Putamen (tissue), 1 donor: Measurements from ENCODE around the gene CNPY2.
"Not testable (repeated sequence)": the region's sequence is repeated elsewhere in the genome, so short reads cannot be mapped to it uniquely, and the experiment has no call there.

Experiments used
- DNase-seq: peaks from one replicate; pipeline ENCODE4 v3.0.0-alpha.2; 2016; ENCODE audit warnings: low spot score

Gene CNPY2

DNA sequence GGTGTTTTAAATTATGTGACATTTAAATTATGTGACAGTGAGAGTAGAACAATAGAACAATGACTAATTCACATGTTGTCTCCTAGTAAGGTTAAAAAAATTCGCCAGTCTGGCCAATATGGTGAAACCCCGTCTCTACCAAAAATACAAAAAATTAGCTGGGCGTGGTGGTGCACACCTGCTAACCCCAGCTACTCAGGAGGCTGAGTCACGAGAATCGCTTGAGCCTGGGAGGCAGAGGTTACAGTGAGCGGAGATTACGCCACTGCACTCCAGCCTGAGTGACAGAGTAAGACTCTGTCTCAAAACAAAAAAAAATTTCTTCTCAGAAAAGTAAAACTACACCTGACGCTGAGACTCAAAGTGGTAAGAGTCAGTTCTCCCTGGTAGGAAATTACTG is 18.4 kb downstream of the CNPY2 start:
- no peak for DNase-seq

DNA sequence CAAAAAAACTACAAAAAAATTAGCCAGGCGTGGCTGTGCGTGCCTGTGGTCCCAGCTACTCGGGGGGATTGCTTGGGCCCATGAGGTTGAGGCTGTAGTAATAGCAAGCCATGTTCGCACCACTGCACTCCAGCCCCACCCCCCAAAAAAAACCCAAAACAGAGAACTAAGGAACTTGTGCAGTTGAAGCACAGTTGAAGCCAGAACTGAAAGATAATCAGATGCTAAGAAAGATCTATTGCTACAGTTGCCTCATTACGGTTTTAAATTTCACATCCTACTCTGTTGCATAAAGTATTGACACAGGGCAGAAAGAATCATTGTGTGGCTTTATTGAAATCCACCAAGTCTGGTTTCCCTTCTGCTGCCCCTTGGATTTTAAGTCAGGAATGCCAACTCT is 19.5 kb downstream of the CNPY2 start:
- no peak for DNase-seq

DNA sequence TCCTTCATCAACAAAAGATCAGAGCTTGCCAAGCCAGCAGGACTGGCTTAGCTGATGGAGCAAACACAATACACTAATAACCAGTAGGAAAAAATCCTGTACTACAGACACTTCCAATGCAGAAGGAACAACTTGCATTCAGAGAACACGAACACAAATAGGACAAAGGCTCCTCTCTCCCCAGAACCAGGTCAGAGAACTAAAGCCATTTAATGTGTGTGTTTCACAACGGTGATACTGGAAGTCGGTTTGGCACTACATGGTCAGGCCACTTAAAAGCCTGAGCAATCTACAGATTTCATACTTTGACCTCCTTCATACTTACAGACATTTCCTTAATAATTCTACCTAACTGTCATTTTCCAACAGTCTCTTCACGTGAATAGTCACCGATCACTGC is 22.0 kb downstream of the CNPY2 start:
- DNase-seq, result no peak

DNA sequence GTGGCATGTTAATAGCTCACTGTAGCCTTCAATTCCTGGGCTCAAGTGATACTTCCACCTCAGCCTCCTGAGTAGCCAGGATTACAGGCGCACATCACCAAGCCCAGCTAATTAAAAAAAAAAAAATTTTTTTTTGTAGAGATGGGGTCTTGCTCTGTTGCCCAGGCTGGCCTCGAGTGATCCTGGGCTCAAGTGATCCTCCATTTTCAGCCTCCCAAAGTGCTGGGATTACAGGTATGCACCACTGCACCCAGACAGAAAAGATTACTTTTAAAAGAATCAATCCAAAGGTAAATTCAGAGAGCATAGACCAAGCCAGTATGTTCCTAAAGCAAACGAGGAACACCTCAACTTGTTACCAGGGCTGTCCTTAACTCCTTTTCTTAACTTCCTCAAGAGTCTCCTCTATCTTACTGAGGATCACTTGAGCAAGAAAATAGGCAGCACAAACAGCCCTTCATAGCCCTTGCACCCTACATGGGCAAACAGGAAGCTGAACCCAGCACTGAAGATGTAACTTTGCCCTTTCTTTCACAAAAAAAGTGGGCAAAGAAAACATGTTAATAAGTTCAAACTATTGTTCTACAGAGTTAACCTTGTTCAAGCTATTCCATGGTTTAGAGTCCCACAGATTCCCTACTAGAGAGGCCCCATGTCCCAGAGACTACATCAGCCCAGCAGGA is 26.9 kb downstream of the CNPY2 start:
- DNase-seq, result no peak

DNA sequence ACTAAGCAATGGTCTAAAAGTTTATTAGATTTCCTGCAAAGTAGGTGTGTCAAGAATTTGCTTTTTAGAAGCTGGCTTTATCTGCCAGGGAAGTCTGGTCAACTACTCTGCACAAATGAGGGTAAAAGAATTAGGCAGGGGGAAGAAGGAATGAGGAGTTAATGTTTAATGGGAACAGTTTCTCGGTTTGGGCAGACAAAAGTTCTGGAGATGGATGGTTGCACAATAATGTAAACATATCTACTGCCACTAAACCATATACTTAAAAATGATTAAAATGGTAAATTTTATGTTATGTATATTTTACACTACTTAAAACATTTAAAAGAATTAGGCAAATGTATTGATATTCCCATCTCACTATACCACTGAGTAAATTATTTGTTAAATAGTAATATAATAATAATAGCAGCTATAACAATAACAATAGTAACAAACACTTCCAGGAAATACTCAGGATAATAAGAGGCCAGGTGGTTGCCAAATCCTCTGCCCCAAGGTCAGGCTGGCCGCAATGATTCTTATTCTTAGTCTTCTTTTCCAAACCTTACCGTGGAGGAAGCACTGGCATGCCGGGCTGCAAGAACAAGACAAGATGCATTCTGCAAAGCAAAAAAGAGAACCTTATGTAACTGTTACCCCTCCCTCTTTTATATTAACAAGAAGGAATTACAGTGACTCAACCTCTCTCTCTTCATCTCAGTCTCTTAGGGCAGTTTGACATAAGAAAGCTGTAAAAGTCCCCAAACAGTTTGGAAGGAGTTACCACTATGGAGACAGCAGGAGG is 29.6 kb downstream of the CNPY2 start:
- no peak for DNase-seq

DNA sequence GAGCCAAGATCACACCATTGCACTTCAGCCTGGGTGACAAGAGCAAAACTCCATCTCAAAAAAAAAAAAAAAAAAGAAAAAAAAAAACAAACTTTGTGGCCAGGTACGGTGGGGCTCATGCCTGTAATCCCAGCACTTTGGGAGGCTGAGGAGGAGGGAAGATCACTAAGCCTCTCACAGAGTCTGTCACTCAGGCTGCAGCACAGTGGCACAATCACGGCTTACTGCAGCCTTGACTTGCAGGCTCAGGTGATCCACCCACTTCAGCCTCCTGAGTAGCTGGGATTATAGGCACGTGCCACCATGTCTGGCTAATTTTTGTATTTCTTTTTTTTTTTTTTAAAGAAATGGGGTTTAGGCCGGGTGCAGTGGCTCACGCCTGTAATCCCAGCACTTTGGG is 31.5 kb downstream of the CNPY2 start:
- not testable (repeated sequence) for DNase-seq

DNA sequence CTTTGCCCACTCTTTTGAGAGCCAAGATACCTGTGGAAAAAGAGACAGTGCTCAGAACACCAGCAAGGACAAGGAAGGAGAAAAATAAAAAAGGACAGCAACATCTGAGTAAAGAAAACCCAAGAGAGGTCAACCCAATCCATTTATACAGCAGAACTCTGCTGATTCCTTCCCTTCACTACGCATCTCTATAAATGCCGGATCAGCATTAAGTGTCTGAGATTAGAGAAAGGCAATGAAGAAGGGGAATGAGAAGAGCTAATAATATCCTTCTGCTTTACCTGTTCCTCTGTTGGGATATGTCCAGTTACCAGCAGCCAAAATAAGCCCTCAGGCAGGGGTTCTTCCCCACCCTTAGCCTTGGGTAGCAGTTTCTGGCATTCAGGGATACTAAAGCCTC is 33.2 kb downstream of the CNPY2 start:
- DNase-seq, result no peak

DNA sequence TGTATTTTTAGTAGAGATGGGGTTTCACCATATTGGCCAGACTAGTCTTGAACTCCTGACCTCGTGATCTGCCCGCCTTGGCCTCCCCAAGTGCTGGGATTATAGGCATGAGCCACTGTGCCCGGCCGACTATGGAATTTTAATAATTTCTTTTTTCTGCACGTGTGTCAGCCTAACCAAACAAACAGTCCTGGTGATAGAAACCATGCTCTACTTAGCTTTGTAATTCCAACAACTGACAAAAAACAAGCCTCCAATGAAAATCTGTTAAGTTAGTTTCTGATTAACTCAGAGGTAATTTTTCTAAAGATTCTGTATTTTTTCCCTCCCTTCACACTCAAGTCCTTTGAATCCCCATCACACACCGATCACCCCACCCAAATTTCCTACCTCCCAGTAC is 33.8 kb downstream of the CNPY2 start:
- no peak for DNase-seq

DNA sequence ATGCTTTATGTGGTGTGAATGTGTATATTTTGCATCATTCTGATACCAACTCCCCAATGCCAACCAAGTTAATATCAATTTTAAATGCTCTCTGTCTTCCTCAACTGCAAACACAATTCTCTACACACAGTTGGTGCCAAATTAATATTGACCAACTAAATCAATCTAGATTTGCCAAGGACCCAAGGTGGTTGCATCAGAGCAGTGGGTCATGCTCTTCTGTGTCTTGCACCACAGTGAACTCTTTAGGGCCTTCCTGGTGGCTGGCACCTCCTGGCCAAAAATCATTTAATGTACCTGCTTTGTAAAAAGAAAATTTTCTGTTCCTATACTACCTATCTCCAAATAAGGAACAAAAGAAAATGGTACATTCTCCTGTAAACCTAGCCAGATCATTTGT is 34.9 kb downstream of the CNPY2 start:
- DNase-seq, result no peak

DNA sequence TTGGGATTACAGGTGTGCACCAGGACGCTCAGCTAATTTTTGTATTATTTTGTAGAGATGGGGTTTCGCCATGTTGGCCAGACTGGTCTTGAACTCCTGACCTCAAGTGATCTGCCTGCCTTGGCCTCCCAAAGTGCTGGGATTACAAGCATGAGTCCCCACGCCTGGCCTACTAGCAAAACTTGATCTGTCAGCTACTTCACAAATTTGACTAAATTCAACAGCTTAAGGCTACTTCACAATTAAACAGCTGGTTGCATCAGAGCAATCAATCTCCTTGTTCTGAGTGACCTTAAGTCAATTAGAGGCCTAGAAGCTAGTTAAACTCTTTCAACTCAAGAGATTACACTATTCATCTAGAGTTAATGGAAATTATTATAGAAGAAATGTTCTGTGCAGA is 36.9 kb downstream of the CNPY2 start:
- no peak for DNase-seq

DNA sequence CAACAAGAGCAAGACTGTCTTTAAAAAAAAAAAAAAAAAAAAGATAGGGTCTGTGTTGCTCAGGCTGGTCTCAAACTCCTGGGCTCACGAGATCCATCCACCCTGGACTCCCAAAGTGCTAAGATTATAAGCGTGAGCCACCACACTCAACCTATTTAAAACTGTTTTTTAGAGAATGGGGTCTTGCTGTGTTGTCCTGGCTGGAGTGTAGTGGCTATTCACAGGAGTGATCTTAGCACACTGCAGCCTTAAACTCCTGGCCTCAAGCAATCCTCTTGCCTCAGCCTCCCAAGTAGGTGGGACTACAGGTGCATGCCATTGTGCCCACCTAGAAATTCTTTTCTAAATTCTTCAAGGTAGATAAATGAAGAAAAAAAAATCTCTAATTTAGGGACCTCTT is 41.5 kb downstream of the CNPY2 start:
- no peak for DNase-seq

DNA sequence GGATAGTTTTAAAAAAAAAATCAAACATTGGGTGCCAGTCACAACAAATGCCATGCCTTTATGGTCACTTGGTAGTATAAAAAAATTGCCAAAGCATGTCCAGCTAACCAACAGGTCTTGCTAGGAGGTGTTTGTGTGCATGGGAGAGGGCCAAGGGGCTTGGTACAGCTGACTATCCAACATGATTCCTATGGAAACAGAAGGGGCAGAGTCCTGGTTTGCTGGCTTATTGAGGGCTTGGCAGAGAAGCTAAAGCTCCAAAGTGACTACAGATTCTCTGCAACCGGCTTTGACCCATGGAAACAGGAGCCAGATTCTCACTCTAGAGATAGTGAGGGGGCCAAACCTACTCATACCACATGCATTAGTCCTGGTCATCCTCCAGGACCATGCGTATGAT is 43.3 kb downstream of the CNPY2 start:
- not testable (repeated sequence) for DNase-seq

DNA sequence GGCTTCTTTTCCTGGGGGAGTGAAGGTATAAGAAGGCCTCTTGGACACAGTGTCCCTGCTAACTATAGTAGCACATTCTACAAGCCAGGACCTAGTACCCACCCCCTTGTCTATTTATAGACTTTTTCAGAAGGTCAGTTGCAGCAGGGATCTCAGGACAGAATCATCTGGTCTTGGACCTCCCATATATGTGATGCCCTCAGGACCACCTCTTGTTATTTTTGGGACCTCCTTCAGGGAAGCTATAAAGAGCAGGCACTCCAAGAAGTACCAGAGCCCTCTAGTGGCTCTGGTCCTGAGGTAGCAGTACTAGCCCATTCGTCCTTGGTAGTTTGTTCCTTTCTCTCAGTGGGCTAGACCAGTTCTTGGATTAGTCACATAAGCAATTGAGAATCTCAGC is 44.8 kb downstream of the CNPY2 start:
- DNase-seq, result no peak

DNA sequence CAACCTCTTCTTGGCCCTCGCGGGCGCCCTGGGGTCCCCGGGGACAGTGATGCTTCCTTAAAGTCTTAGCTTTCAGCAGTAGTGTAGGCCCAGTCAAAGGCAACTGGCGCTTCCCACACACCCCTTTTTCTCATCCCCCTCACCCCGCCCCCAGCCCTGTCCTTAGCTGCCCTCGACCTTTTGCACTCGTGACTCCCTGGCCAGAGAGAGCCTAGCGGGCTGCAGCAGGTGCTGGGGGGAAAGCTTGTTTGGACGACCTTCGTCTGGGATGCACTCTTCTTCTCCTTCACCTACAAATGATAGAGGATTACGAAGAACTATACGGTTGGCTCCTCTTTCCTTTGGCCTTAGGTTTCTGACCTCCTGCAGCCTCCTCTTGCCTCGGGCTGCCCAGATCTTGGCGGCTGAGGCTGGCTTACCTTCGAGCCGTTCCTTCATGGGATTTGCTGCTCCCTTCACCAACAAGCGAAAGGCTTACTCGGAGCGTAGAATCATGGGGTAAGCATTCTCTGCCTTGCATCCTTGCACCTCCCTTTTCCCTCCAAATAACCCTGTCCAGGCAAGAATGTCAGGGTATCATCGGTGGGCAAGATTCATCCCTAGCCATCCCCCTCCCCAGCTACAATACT is 48.2 kb downstream of the CNPY2 start:
- DNase-seq, result no peak

DNA sequence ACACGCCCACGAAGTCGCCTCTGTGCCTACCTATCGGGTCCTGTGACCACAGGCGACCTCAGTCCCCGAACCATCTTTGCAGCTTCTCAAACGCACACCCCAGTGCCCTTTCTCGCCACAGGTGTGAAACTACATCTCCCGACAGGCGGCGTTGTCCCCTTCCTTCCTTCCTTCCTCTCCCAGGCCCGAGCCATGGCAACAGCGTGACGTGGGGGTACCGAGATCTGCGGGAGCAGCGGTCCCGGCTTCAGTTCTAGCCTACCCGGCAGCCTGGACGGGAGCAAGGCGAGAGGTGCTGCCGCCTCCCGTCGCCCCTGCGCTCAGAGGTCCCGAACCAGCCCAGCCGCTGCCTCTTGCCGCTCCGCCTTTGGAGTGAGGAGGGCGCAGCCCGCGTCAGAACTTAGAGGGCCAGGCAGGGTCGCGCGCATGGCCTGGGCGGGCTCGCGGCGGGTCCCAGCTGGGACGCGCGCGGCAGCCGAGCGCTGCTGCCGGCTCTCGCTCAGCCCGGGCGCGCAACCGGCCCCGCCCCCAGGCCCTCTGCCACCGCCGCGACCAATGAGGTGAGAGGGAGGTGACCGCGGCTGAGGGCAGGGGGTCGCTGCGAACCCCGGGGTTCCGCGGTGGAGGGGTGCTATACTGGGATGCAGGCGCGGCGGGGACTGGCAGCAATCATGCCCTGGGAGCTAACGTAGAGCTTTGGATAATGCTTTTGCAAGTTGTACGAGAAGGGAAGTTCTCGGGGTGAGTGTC is 48.9 kb downstream of the CNPY2 start, which contains the start of gene COQ10A:
Gene COQ10A (plus strand): TSS at position 250 of the 750 bp plus-strand sequence. CDS start 177 bp downstream, at position 427.
- DNase-seq, result peak; percentile 84

DNA sequence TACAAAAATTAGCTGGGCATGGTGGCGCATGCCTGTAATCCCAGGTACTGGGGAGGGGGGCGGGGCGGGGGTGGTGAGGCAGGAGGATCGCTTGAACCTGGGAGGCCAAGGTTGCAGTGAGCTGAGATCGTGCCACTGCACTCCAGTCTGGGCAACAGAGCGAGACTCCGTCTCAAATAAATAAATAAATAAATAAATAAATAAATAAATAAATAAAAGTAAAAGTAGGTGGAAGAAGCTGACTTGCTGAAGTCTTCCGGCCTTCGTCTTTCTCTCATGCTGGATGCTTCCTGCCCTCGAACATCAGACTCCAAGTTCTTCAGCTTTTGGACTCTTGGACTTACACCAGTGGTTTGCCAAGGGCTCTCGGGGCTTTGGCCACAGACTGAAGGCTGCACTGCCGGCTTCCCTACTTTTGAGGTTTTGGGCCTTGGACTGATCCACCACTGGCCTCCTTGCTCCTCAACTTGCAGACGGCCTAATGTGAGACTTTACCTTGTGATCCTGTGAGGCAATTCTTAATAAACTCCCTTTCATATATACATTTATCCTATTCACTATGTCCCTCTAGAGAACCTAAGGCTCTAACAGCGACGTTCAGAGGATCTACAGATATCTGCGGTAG is 49.6 kb downstream of the CNPY2 start:
- not testable (repeated sequence) for DNase-seq

DNA sequence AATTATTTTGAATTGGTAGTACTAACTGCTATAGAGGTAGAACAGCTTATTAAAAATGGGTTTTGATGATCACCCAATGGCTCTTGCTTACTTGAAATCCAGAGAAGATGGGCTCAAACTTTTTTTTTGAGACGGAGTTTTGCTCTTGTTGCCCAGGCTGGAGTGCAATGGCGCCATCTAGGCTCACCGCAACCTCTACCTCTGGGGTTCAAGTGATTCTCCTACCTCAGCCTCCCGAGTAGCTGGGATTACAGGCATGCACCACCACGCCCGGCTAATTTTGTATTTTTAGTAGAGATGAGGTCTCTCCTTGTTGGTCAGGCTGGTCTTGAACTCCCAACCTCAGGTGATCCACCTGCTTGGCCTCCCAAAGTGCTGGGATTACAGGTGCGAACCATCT is 52.8 kb downstream of the CNPY2 start:
- not testable (repeated sequence) for DNase-seq

DNA sequence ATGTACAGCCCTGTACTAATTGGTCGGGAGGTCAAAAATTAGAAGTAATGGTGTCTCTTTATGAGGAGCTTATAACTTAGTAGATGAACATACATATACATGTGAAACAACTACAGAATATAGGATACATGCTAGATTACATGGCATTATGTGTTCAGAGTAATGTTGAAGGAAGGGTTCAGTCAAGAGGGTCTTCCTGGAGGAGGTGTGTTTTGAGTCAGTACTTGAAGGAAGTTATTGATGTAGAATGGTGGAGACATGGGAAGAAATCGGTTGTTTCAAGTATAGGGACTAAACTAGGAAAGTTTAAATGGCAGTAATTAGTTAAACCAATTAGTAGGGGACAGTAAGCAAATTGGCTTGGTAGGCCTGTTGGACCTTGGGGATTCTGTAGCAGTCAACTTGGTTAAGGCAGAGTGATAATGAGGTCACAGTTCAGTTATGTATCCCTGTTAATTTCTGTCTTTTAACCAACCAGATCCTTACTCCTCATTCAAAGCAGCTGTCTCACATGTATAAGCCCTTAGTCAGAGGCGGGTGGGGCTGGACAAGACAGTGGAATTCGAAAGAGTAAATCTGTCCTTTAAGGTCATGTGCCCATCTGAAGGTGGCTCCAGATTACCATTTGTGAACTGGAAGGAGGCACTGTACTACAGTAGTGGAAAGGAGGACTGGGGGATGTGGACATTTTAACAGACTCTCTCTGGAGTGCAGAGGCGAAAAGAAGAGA is 54.1 kb downstream of the CNPY2 start:
- no peak for DNase-seq

DNA sequence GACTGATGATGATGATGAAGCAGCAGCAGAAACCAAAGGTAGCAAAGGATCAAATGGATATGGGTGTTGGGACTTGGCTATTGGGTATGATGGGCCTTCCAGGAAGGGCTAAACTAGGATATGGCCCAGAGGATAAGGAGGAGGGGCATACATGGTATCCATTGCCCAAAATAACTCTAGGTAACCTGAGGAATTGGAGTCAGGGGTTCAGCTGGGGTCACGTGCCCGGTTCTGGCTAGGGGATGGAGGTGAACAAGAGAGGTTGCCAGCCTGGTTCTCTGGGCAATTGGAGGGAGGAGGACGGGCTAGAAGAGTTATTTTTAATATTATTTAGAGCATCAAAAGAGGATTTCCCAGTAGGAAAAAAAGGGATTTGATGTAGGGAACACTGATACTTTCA is 54.9 kb downstream of the CNPY2 start:
- DNase-seq, result no peak

DNA sequence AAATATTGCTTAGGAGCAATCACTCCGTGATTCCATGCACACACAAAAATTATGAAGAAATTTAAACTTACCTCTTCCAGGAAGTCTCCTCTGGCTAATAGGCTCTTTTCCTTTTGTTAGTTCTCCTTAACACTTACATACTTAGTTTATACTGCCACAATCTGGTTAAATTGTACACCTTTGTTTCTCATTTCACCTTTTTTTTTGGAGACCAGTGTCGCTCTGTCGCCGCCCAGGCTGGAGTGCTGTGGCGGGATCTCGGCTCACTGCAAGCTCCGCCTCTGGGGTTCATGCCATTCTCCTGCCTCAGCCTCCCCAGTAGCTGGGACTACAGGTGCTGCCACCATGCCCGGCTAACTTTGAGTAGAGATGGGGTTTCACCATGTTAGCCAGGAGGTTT is 55.4 kb downstream of the CNPY2 start:
- no peak for DNase-seq
